OCI-LY1 (cell line): ENCODE data around the gene SNTG2.

Experiments
- H2AFZ ChIP-seq: fragments of 200-600 bp; sonication (generic), shearing (Covaris generic); 2 replicates; pipeline ENCODE4 v1.6.0; 2014; ENCODE audit warnings: antibody characterized with exemption, mild to moderate bottlenecking, low read length
- H3F3A ChIP-seq: fragments of 200-600 bp; sonication (generic), shearing (Covaris generic); 2 replicates; pipeline ENCODE4 v1.6.0; 2014; ENCODE audit warnings: mild to moderate bottlenecking, antibody characterized with exemption, low read length, moderate library complexity; ENCODE audit not compliant: insufficient read depth
- H3K27ac ChIP-seq: fragments of 200-600 bp; sonication (generic); 2 replicates; pipeline ENCODE4 v1.5.1; 2014; ENCODE audit warnings: low read length, mixed run types, mild to moderate bottlenecking, low read depth; ENCODE audit not compliant: poor library complexity, severe bottlenecking
- H3K27me3 ChIP-seq: fragments of 200-600 bp; sonication (generic); 2 replicates; pipeline ENCODE4 v1.6.0; 2014; ENCODE audit warnings: antibody characterized with exemption, mild to moderate bottlenecking, low read length, moderate library complexity; ENCODE audit not compliant: insufficient read depth
- H3K36me3 ChIP-seq: fragments of 200-600 bp; sonication (generic); 2 replicates; pipeline ENCODE4 v1.6.1; 2014; ENCODE audit warnings: mild to moderate bottlenecking, antibody characterized with exemption, low read length, moderate library complexity, mixed read lengths; ENCODE audit not compliant: insufficient read depth
- H3K4me1 ChIP-seq: fragments of 200-600 bp; sonication (generic); 2 replicates; pipeline ENCODE4 v1.5.1; 2014; ENCODE audit warnings: mild to moderate bottlenecking, low read length, moderate library complexity; ENCODE audit not compliant: insufficient read depth, severe bottlenecking
- H3K4me2 ChIP-seq: fragments of 200-600 bp; sonication (generic), shearing (Covaris generic); 2 replicates; pipeline ENCODE4 v1.6.1; 2014; ENCODE audit warnings: low read length
- H3K4me3 ChIP-seq: fragments of 200-600 bp; sonication (generic); 2 replicates; pipeline ENCODE4 v1.5.1; 2014; ENCODE audit warnings: low read length, low read depth, mild to moderate bottlenecking, mixed read lengths; ENCODE audit not compliant: poor library complexity, severe bottlenecking
- H3K79me2 ChIP-seq: fragments of 200-600 bp; shearing (Covaris generic); 2 replicates; pipeline ENCODE4 v1.6.1; 2016; ENCODE audit warnings: mixed run types, low read length, mixed read lengths; ENCODE audit not compliant: insufficient read depth
- H3K9ac ChIP-seq: fragments of 200-600 bp; sonication (generic), shearing (Covaris generic); 2 replicates; pipeline ENCODE4 v1.6.1; 2014; ENCODE audit warnings: mild to moderate bottlenecking, low read length, mixed read lengths
- H3K9me2 ChIP-seq: fragments of 200-600 bp; sonication (generic), shearing (Covaris generic); 2 replicates; pipeline ENCODE4 v1.6.1; 2014; ENCODE audit warnings: low read depth, mild to moderate bottlenecking, low read length, mixed read lengths
- H3K9me3 ChIP-seq: fragments of 200-600 bp; shearing (Covaris generic); 2 replicates; pipeline ENCODE4 v1.6.1; 2014; ENCODE audit warnings: low read length, mixed read lengths
- H4K20me1 ChIP-seq: fragments of 200-600 bp; sonication (generic), shearing (Covaris generic); 2 replicates; pipeline ENCODE4 v1.6.0; 2016; ENCODE audit warnings: mild to moderate bottlenecking, low read length; ENCODE audit not compliant: insufficient read depth
- CTCF ChIP-seq: fragments of 200-600 bp; sonication (generic), shearing (Covaris generic); IDR thresholded peaks from 2 replicates; pipeline ENCODE4 v1.5.1; 2017; ENCODE audit warnings: mild to moderate bottlenecking, antibody characterized with exemption, low read length, moderate library complexity, mixed read lengths
- EZH2 ChIP-seq: fragments of 200-600 bp; sonication (generic), shearing (Covaris generic); IDR thresholded peaks from 2 replicates; pipeline ENCODE4 v1.8.0; 2017; ENCODE audit warnings: borderline replicate concordance, mixed run types, mild to moderate bottlenecking, antibody characterized with exemption, low read length, moderate library complexity, mixed read lengths

The SNTG2 gene

GRCh38 chr2:1186421-1186820 is 235.8 kb downstream of the SNTG2 start:
- Histone ChIP-seq H3K4me1 (no peaks in the 10 kb centered on the region), H3K9me2 (no peaks in the 10 kb centered on the region), H3K79me2 (no peaks in the 10 kb centered on the region), H3K9ac (no peak overlapping the region), H3K27ac (no peak overlapping the region), H2AFZ (no peak overlapping the region), H3K27me3 (no peaks in the 10 kb centered on the region), H3F3A (no peaks in the 10 kb centered on the region), H3K4me2 (no peak overlapping the region), H4K20me1 (no peaks in the 10 kb centered on the region), H3K36me3 (no peaks in the 10 kb centered on the region), H3K9me3 (no peaks in the 10 kb centered on the region), H3K4me3 (no peak overlapping the region)
- TF ChIP-seq EZH2: no peak
- no peak for TF ChIP-seq CTCF

GRCh38 chr2:1187189-1187588 is 236.5 kb downstream of the SNTG2 start:
- Histone ChIP-seq H3K27ac (no peak overlapping the region), H3K9ac (no peak overlapping the region), H2AFZ (no peak overlapping the region), H3K9me2 (no peaks in the 10 kb centered on the region), H3K4me3 (no peak overlapping the region), H3K79me2 (no peaks in the 10 kb centered on the region), H4K20me1 (no peaks in the 10 kb centered on the region), H3K4me1 (no peaks in the 10 kb centered on the region), H3F3A (no peaks in the 10 kb centered on the region), H3K36me3 (no peaks in the 10 kb centered on the region), H3K9me3 (no peaks in the 10 kb centered on the region), H3K4me2 (no peak overlapping the region), H3K27me3 (no peaks in the 10 kb centered on the region)
- TF ChIP-seq CTCF (no peak), EZH2 (no peak)

- no peak overlapping the region for H3K4me2 ChIP-seq
- H3K79me2 ChIP-seq: no peaks in the 10 kb centered on the region
- H2AFZ ChIP-seq: no peak overlapping the region
- no peaks in the 10 kb centered on the region for H4K20me1 ChIP-seq
- no peaks in the 10 kb centered on the region for H3K9me3 ChIP-seq
- no peaks in the 10 kb centered on the region for H3F3A ChIP-seq
- no peaks in the 10 kb centered on the region for H3K27me3 ChIP-seq
- no peaks in the 10 kb centered on the region for H3K4me1 ChIP-seq
- no peak overlapping the region for H3K4me3 ChIP-seq
- no peak overlapping the region for H3K9ac ChIP-seq
- TF ChIP-seq EZH2 (no peak), CTCF (no peak)
- H3K9me2 ChIP-seq: no peaks in the 10 kb centered on the region
- no peaks in the 10 kb centered on the region for H3K36me3 ChIP-seq
- H3K27ac ChIP-seq: no peak overlapping the region
Measured at GRCh38 chr2:1192121-1192520, 241.5 kb downstream of the SNTG2 start.
